A673 (cell line): ENCODE measurements around the gene SPIRE1.

ENCODE experiments used
- CTCF ChIP-seq: fragments of 300-800, 200-600 bp; sonication (generic); conservative IDR thresholded peaks from 2 replicates; pipeline ENCODE4 v1.5.1; 2017; ENCODE audit warnings: low read depth, mild to moderate bottlenecking, antibody characterized with exemption, low read length, moderate library complexity, mixed read lengths
- EZH2 ChIP-seq: fragments of 200-600 bp; sonication (generic); IDR thresholded peaks from 2 replicates; pipeline ENCODE4 v1.6.1; 2017; ENCODE audit warnings: borderline replicate concordance, low read depth, mild to moderate bottlenecking, mixed read lengths, antibody characterized with exemption, low read length; ENCODE audit not compliant: poor library complexity, severe bottlenecking

- TF ChIP-seq CTCF (no peak), EZH2 (no peak)
Measured at GRCh38 chr18:12703096-12703567, 45.2 kb upstream of the SPIRE1 start.
